IMR-90 (cell line): ENCODE measurements around the gene GATA3.

ENCODE experiments used
- BHLHE40 ChIP-seq: fragments of 150-350 bp; IDR thresholded peaks from 2 replicates; pipeline ENCODE4 v1.6.1; 2016; ENCODE audit warnings: mild to moderate bottlenecking, low read depth, low read length
- CEBPB ChIP-seq: IDR thresholded peaks from 2 replicates; pipeline ENCODE4 v1.6.1; 2012; ENCODE audit warnings: low read depth, low read length, improper control_type of control experiment
- CHD1 ChIP-seq: IDR thresholded peaks from 2 replicates; pipeline ENCODE4 v1.6.1; 2012; ENCODE audit warnings: low read depth, low read length, improper control_type of control experiment
- POLR2A ChIP-seq: IDR thresholded peaks from 2 replicates; pipeline ENCODE4 v1.6.1; 2012; ENCODE audit warnings: mild to moderate bottlenecking, low read depth, low read length
- RAD21 ChIP-seq: IDR thresholded peaks from 2 replicates; pipeline ENCODE4 v1.6.1; 2012; ENCODE audit warnings: low read length, improper control_type of control experiment
- RCOR1 ChIP-seq: IDR thresholded peaks from 2 replicates; pipeline ENCODE4 v1.6.1; 2012; ENCODE audit warnings: mild to moderate bottlenecking, low read length, improper control_type of control experiment; ENCODE audit not compliant: insufficient replicate concordance
- SMC3 ChIP-seq: fragments of 150-350 bp; IDR thresholded peaks from 2 replicates; pipeline ENCODE4 v1.6.1; 2016; ENCODE audit warnings: low read depth, mild to moderate bottlenecking, antibody characterized with exemption, low read length, moderate library complexity
- USF2 ChIP-seq: fragments of 150-350 bp; IDR thresholded peaks from 2 replicates; pipeline ENCODE4 v1.6.1; 2017; ENCODE audit warnings: mild to moderate bottlenecking, antibody characterized with exemption, low read length, low read depth
- TF ChIP-seq, protein P1 (sequence below): conservative IDR thresholded peaks from 2 replicates; pipeline ENCODE4 v1.5.1; 2012; ENCODE audit warnings: mild to moderate bottlenecking, low read depth, low read length, improper control_type of control experiment

DNA sequence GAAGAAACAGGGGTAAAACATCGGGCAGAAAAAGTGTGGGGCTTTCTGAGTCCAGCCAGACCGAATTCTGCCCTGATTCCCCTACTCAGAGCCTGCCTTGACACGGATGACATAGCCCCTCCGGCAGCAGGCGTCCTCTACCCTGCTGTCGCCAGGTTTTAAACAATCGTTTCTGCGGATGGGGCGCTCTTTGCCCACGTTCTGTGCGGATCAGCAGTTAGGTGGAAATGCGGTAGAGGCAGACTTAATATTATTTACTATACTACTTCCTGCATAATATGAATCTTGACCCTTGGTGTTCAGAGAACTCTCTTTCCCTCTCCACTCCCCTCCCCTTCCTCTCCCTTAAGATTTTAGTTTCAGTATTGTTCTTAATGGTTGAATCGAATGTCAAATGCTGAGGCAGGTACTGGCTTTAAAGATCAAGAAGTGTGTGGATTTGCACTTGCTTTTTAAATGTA lies 2.4 kb downstream of the GATA3 start:
- TF ChIP-seq, protein P1, sequence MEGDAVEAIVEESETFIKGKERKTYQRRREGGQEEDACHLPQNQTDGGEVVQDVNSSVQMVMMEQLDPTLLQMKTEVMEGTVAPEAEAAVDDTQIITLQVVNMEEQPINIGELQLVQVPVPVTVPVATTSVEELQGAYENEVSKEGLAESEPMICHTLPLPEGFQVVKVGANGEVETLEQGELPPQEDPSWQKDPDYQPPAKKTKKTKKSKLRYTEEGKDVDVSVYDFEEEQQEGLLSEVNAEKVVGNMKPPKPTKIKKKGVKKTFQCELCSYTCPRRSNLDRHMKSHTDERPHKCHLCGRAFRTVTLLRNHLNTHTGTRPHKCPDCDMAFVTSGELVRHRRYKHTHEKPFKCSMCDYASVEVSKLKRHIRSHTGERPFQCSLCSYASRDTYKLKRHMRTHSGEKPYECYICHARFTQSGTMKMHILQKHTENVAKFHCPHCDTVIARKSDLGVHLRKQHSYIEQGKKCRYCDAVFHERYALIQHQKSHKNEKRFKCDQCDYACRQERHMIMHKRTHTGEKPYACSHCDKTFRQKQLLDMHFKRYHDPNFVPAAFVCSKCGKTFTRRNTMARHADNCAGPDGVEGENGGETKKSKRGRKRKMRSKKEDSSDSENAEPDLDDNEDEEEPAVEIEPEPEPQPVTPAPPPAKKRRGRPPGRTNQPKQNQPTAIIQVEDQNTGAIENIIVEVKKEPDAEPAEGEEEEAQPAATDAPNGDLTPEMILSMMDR, result no peak
- TF ChIP-seq BHLHE40, result no peak
- TF ChIP-seq SMC3, result no peak
- no peak for TF ChIP-seq CEBPB
- no peak for TF ChIP-seq POLR2A
- TF ChIP-seq RAD21, result no peak
- no peak for TF ChIP-seq RCOR1
- TF ChIP-seq USF2, result no peak
- TF ChIP-seq CHD1, result no peak
